Mucosa of rectum (tissue), 2 donors: Measurements from ENCODE around the gene NDUFAF8.
A peak's percentile ranks its signal among the peaks of the same experiment; 100 is the strongest.

Experiments
- H3K27ac ChIP-seq, 2 donors: one replicate each; pipeline ENCODE4 v1.7.0; 2013; ENCODE audit warnings: inconsistent platforms in 2 of 2, low read depth in 2 of 2, low read length in 2 of 2
- H3K27me3 ChIP-seq, 2 donors: one replicate each; pipeline ENCODE4 v1.7.0; 2013; ENCODE audit warnings: low read length in 2 of 2; ENCODE audit not compliant: control insufficient read depth in 2 of 2, insufficient read depth in 2 of 2
- H3K36me3 ChIP-seq, 2 donors: one replicate each; pipeline ENCODE4 v1.7.0; 2013; ENCODE audit warnings: low read length in 2 of 2; ENCODE audit not compliant: control insufficient read depth in 2 of 2, insufficient read depth in 2 of 2
- H3K4me1 ChIP-seq, 2 donors: one replicate each; pipeline ENCODE4 v1.7.0; 2013; ENCODE audit warnings: low read length in 2 of 2, mild to moderate bottlenecking in 1 of 2; ENCODE audit not compliant: control insufficient read depth in 2 of 2, insufficient read depth in 2 of 2
- H3K4me3 ChIP-seq, 2 donors: one replicate each; pipeline ENCODE4 v1.7.0; 2013; ENCODE audit warnings: low read length in 2 of 2
- H3K9ac ChIP-seq, 2 donors: one replicate each; pipeline ENCODE4 v1.7.0; 2013; ENCODE audit warnings: low read length in 2 of 2, low read depth in 1 of 2, mild to moderate bottlenecking in 1 of 2
- H3K9me3 ChIP-seq, 2 donors: one replicate each; pipeline ENCODE4 v1.7.0; 2013; ENCODE audit warnings: low read length in 2 of 2; ENCODE audit not compliant: control insufficient read depth in 2 of 2
- donor health status: healthy.
- donor health status: Normal muscosa, but diverticular disease.

NDUFAF8 gene, protein sequence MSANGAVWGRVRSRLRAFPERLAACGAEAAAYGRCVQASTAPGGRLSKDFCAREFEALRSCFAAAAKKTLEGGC

GRCh38 chr17:81238815-81239713 is at the start of gene NDUFAF8, which contains the start of gene TEPSIN:
NDUFAF8 (plus strand) TSS chr17:81239318; CDS start chr17:81239364, 46 bp downstream.
TEPSIN (minus strand) TSS chr17:81239055; CDS start chr17:81239033, 22 bp downstream.
- peak within 1 kb of the TSS; percentile 70 to 77 for H3K9ac ChIP-seq
- H3K36me3 ChIP-seq, result peaks cover 0 to 6% of the 10 kb centered on the region in 2 donors
- H3K4me1 ChIP-seq, result peaks cover 15 to 16% of the 10 kb centered on the region in 2 donors

DNA sequence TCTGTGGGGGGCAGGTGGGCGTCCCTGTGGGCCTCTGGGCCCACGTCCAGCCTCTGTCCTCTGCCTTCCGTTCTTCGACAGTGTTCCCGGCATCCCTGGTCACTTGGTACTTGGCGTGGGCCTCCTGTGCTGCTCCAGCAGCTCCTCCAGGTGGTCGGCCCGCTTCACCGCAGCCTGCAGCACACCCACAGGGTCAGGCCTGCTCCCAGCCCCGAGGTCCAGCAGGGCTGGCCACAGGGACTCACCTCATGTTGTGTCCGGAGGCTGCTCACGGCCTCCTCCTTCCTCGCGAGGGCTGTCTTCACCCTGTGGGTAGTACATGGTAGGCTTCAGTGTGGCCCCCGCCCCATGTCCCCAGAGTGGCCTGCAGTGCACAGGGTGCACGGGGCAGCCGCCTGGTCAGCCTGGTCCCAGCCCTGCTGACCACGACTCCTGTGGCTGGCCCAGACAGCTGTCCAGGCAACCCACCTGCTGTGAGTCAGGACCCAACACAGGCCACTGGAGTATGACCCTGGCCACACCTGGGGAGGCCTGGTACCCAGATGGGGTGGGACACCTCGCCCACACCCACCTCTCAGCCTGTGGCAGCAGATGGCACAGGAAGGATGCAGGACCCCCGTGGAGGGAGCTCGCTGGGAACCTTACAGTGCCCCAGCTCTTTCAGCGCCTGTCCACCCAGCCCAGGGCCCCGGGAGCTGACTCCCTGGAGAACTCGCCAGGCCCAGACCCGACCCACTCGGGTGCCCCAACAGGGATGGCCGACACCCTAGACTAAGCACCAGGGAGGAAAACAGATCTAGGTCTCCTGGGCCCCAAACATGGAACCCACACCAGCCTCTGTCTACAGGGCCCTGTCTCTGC is 49.2 kb upstream of the NDUFAF8 start:
- no peaks in the 10 kb centered on the region for H3K36me3 ChIP-seq
- H3K9ac ChIP-seq, result no peak overlapping the region
- H3K4me1 ChIP-seq, result no peaks in the 10 kb centered on the region
- no peaks in the 10 kb centered on the region for H3K9me3 ChIP-seq
- no peak overlapping the region for H3K4me3 ChIP-seq
- H3K27me3 ChIP-seq, result no peaks in the 10 kb centered on the region
- H3K27ac ChIP-seq, result no peak overlapping the region

More at GRCh38 chr17:81238815-81239713, at the start of gene NDUFAF8, which contains the start of gene TEPSIN:
- H3K4me3 ChIP-seq, result peak within 1 kb of the TSS; percentile 87 to 89
- H3K27ac ChIP-seq, result peak within 1 kb of the TSS; percentile 61 to 68
- no peaks in the 10 kb centered on the region for H3K9me3 ChIP-seq
- no peaks in the 10 kb centered on the region for H3K27me3 ChIP-seq

DNA sequence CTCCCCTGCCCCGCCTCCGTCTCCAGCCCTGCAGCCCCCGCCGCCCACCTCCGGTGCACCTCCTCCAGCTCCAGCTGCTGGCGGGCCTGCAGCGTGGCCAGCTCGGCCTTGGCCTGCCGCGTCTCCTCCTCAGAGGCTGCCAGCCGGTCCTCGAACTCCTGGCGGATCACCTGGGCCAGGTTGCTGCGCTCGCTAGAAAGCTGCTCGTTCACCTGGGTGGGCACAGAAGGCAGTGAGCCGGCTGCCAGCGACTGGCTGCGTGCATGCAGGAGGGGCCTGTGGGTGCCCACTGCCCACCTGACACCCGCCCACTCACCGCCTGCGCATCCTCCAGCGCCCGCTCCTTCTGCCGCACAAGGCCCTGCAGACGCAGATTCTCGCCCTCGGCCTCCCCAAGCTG is 48.5 kb upstream of the NDUFAF8 start:
- no peaks in the 10 kb centered on the region for H3K36me3 ChIP-seq
- H3K9ac ChIP-seq, result no peak overlapping the region
- H3K9me3 ChIP-seq, result no peaks in the 10 kb centered on the region
- H3K27ac ChIP-seq, result no peak overlapping the region
- H3K4me3 ChIP-seq, result no peak overlapping the region
- no peaks in the 10 kb centered on the region for H3K4me1 ChIP-seq
- H3K27me3 ChIP-seq, result no peaks in the 10 kb centered on the region

DNA sequence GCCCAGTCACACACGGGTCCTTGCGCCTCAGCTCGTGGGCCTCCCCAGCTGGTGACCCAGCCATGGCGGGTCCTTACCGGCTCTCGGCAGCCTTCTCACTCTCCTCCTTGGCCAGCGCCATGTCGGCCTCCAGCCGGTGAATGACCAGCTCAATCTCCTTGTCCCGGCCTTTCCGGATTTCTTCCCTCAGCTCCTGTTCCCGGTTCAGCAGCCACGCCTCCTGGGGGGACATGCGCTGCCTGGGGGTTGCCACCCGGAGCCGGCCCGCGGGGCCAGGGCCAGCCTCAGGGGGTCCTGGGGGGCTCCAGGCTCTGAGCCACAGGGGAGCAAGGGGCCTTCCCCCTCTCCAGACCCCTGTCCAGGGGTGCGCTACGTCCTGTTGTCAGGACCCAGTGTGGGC is 48.0 kb upstream of the NDUFAF8 start:
- Histone ChIP-seq H3K9me3 (no peaks in the 10 kb centered on the region), H3K4me3 (no peak overlapping the region), H3K36me3 (no peaks in the 10 kb centered on the region), H3K27me3 (no peaks in the 10 kb centered on the region), H3K4me1 (no peaks in the 10 kb centered on the region), H3K27ac (no peak overlapping the region), H3K9ac (no peak overlapping the region)

DNA sequence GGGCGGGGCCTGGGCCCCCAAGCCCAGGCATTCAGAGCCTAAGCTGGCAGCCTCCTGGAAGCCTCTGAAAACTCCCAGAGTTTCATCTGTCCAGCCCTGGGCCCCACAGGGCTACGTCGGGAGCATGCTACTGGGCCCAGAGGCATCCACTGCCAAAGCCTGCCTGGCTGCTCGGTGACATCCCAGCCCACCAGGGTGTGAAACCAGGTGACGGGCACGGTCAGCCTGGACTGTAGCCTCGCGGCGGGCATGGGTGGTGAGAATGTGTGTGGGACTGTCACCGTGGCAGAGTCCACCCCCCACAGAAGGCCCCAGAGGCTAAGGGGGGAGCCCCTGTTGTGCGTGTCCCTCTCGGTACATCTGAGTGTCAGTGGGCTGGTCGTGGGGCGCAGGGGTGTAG is 47.5 kb upstream of the NDUFAF8 start:
- H3K36me3 ChIP-seq, result no peaks in the 10 kb centered on the region
- H3K4me3 ChIP-seq, result no peak overlapping the region
- no peak overlapping the region for H3K9ac ChIP-seq
- no peaks in the 10 kb centered on the region for H3K4me1 ChIP-seq
- H3K9me3 ChIP-seq, result no peaks in the 10 kb centered on the region
- H3K27me3 ChIP-seq, result no peaks in the 10 kb centered on the region
- H3K27ac ChIP-seq, result no peak overlapping the region

GRCh38 chr17:81192386-81193050 is 46.6 kb upstream of the NDUFAF8 start:
- no peaks in the 10 kb centered on the region for H3K4me1 ChIP-seq
- H3K27ac ChIP-seq, result no peak overlapping the region
- H3K9ac ChIP-seq, result no peak overlapping the region
- H3K27me3 ChIP-seq, result no peaks in the 10 kb centered on the region
- no peak overlapping the region for H3K4me3 ChIP-seq
- no peaks in the 10 kb centered on the region for H3K9me3 ChIP-seq
- H3K36me3 ChIP-seq, result no peaks in the 10 kb centered on the region

GRCh38 chr17:81193051-81193410 is 46.1 kb upstream of the NDUFAF8 start:
- Histone ChIP-seq H3K9ac (no peak overlapping the region), H3K4me1 (no peaks in the 10 kb centered on the region), H3K27me3 (no peaks in the 10 kb centered on the region), H3K4me3 (no peak overlapping the region), H3K9me3 (no peaks in the 10 kb centered on the region), H3K27ac (no peak overlapping the region), H3K36me3 (no peaks in the 10 kb centered on the region)

DNA sequence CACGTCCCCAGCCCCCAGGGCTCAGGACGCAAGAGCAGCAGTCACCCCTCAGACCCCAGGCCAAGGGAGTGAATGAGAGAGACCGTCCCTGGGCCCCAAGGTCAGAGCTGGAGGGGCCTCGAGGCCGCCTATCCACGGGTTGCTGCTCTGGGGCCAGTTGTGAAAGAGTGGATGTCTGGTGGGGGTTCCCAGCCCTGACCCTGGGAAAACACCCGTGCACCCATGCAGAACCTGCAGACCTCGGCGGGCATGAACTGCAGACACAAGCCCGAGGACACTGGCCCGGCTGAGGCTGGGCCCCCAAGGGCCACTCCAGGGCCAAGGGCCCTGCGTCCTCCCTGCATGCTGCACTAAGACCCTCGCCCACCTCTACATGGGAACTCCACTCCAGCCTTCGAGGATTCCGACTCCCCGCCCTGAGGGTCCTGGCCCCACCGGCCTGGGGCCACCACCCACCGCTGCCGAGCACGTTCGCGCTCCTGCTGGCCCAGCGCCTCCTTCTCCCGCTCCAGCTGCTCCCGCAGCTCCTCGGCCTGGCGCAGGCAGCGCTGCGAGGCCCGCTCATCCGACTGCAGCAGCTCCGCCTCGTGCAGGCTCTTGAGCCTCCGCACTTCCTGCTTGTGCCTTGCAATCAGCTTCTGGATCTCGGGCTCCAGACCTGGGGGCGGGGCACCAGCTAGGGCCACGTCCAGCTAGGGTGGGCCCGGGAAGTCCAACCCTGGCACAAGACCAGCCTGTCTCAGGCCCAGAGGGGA is 45.5 kb upstream of the NDUFAF8 start:
- no peaks in the 10 kb centered on the region for H3K9me3 ChIP-seq
- no peaks in the 10 kb centered on the region for H3K27me3 ChIP-seq
- H3K27ac ChIP-seq, result no peak overlapping the region
- no peaks in the 10 kb centered on the region for H3K36me3 ChIP-seq
- H3K9ac ChIP-seq, result no peak overlapping the region
- H3K4me1 ChIP-seq, result no peaks in the 10 kb centered on the region
- H3K4me3 ChIP-seq, result no peak overlapping the region

DNA sequence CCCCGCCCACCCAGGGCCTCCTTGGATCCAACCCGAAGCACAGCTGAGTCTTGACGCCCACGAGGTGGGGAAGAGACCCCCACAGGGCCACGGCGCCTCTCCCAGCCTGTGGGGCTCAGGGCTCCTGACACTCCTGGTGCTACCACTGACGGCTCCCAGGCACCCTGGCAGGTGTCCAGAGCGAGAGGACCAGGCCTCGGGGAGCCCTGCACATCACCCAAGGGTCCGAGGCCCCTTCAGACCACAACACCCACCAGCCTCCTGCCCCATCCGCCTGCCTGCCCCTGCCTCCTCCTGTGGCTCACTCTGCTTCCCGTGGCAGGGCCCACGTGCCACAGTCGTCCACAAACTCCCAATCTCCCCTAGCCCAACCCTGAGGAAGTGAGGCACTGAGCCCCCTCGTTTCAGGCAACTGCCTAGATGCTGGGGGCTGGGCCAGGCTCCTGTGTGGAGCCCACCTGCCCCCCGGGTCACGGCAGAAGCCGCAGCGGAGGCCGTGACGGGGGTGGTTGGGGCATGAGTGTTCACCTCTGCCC is 44.8 kb upstream of the NDUFAF8 start:
- Histone ChIP-seq H3K9ac (no peak overlapping the region), H3K4me3 (no peak overlapping the region), H3K27ac (no peak overlapping the region), H3K27me3 (no peaks in the 10 kb centered on the region), H3K4me1 (no peaks in the 10 kb centered on the region), H3K36me3 (peaks cover 0 to under 1% of the 10 kb centered on the region in 2 donors), H3K9me3 (no peaks in the 10 kb centered on the region)
